K562 (cell line): ENCODE measurements around the gene MYOM1. TPM values are rescaled to one million over a fixed set of nuclear protein-coding genes. Genes with fewer than 3 reads are reported as not detected.

Experiments used
- ATF1 ChIP-seq, 2 experiments: fragments of 450-650 bp in 1 of 2; IDR thresholded peaks; 2 replicates each; pipeline ENCODE4 v1.6.1; 2016; ENCODE audit warnings: missing compliant biosample characterization in 1 of 2, missing genetic modification characterization in 1 of 2
- FOXK2 ChIP-seq, 2 experiments: fragments of 450-650 bp; IDR thresholded peaks in 1 of 2; conservative IDR thresholded peaks in 1 of 2; 2 replicates each; pipeline ENCODE4 v1.6.1; 2016; ENCODE audit warnings: low read depth in 2 of 2, mild to moderate bottlenecking in 1 of 2
- MCM5 ChIP-seq: fragments of 450-650 bp; IDR thresholded peaks from 2 replicates; pipeline ENCODE4 v1.6.1; 2016; ENCODE audit warnings: low read depth
- MYC ChIP-seq, 2 experiments: fragments of 250-450 bp in 1 of 2; sonication (Bioruptor Pico) in 1 of 2; IDR thresholded peaks; 2 replicates each; pipeline versions ENCODE4 v1.5.1 to v1.6.1; 2012 to 2021; ENCODE audit warnings: low read depth in 2 of 2, borderline replicate concordance in 1 of 2, improper control_type of control experiment in 1 of 2, low read length in 1 of 2, mild to moderate bottlenecking in 1 of 2, moderate library complexity in 1 of 2
- NCOA2 ChIP-seq, 2 experiments: fragments of 450-650 bp; IDR thresholded peaks; 2 replicates each; pipeline ENCODE4 v1.6.1; 2018; ENCODE audit warnings: mild to moderate bottlenecking in 2 of 2, moderate library complexity in 1 of 2; ENCODE audit not compliant: partially characterized antibody in 2 of 2
- PBX2 ChIP-seq, 2 experiments: IDR thresholded peaks in 1 of 2; conservative IDR thresholded peaks in 1 of 2; 2 replicates each; pipeline ENCODE4 v1.6.1; 2016; ENCODE audit warnings: low read depth in 2 of 2, mild to moderate bottlenecking in 1 of 2, missing compliant biosample characterization in 1 of 2, missing genetic modification characterization in 1 of 2, moderate library complexity in 1 of 2
- POLR2AphosphoS2 ChIP-seq: IDR thresholded peaks from 2 replicates; pipeline ENCODE4 v1.6.1; 2012; ENCODE audit warnings: low read length, improper control_type of control experiment
- SMAD1 ChIP-seq: fragments of 150-350 bp; IDR thresholded peaks from 2 replicates; pipeline ENCODE4 v1.6.1; 2014; ENCODE audit warnings: low read length, low read depth; ENCODE audit not compliant: partially characterized antibody
- SMARCA4 ChIP-seq: fragments of 450-650 bp; IDR thresholded peaks from 2 replicates; pipeline ENCODE4 v1.6.1; 2016
- TAF1 ChIP-seq: IDR thresholded peaks from 2 replicates; pipeline ENCODE4 v1.6.1; 2011; ENCODE audit warnings: mild to moderate bottlenecking, low read length, moderate library complexity; ENCODE audit not compliant: insufficient read depth, control insufficient read depth, severe bottlenecking; ENCODE audit errors: extremely low read depth
- TCF3 ChIP-seq: sonication (generic); formaldehyde crosslinking; IDR thresholded peaks from 2 replicates; pipeline ENCODE4 v1.4.0; 2020; ENCODE audit warnings: mild to moderate bottlenecking, missing genetic modification reagents
- TFE3 ChIP-seq: fragments of 450-650 bp; formaldehyde crosslinking; IDR thresholded peaks from 2 replicates; pipeline ENCODE4 v1.4.0; 2020; ENCODE audit warnings: mild to moderate bottlenecking, mixed read lengths
- TRIM28 ChIP-seq: fragments of 450-650 bp; IDR thresholded peaks from 2 replicates; pipeline ENCODE4 v1.6.1; 2017
- ZNF311 ChIP-seq: fragments of 250-450 bp; sonication (Bioruptor Pico); IDR thresholded peaks from 2 replicates; pipeline ENCODE4 v1.4.0; 2020; ENCODE audit warnings: mild to moderate bottlenecking, moderate library complexity
- ZNF316 ChIP-seq: fragments of 450-650 bp; IDR thresholded peaks from 2 replicates; pipeline ENCODE4 v1.6.1; 2016
- ZNF639 ChIP-seq, 2 experiments: fragments of 200-800 bp in 1 of 2; sonication (Bioruptor generic) in 1 of 2; sonication (generic) in 1 of 2; formaldehyde crosslinking in 1 of 2; IDR thresholded peaks in 1 of 2; conservative IDR thresholded peaks in 1 of 2; 2 replicates each; pipeline versions ENCODE4 v1.5.0 to v1.6.1; 2016 to 2020; ENCODE audit warnings: missing compliant biosample characterization in 1 of 2, missing genetic modification characterization in 1 of 2, missing genetic modification reagents in 1 of 2
- ZNF655 ChIP-seq: fragments of 250-450 bp; sonication (Bioruptor Pico); IDR thresholded peaks from 2 replicates; pipeline ENCODE4 v1.5.0; 2021
- polyA plus RNA-seq, 8 experiments: library from polyadenylated mRNA; depleted of rRNA in 4 of 8; stranded (reverse) in 5 of 8; unstranded in 3 of 8; fragments of >200 nt; fragmentation: Nextera tagmentation in 2 of 8; fragmentation: Illumina TruSeq in 1 of 8; extraction: Ambion mirVana in 2 of 8; extraction: Trizol in 1 of 8; gene quantifications; 2 replicates each; pipeline versions ENCODE4 v1.2.1 to v1.2.3, GENCODE V29; 2011 to 2014; ENCODE audit warnings: inconsistent platforms in 1 of 8, missing spikeins in 1 of 8
- total RNA-seq, 7 experiments: library from RNA; depleted of rRNA in 6 of 7; stranded (reverse); fragments of >200 nt in 6 of 7; fragmentation: Illumina TruSeq in 2 of 7; extraction: Trizol in 2 of 7; gene quantifications; 2 replicates each; pipeline versions ENCODE4 v1.2.1 to v1.2.3, GENCODE V29; 2011 to 2021; ENCODE audit warnings: low replicate concordance in 1 of 7

Gene MYOM1
- total and polyA plus RNA-seq, 9 of the 15 experiments (the other 6 are each of a cell fraction or from before 2014, with no cell fraction given), result 0.01 to 0.62 (median 0.25) TPM

GRCh38 chr18:3213300-3214059, 6.3 kb downstream of the MYOM1 start (continued):
- TF ChIP-seq TCF3 (CRISPR knock-in tag) (0 out of 2 replicates have a peak, but pooled peaks have one; percentile 9), ZNF316 (peak; percentile 73), TFE3 (CRISPR knock-in tag) (peak; percentile 34; the same call in 1 of the 2 replicates), NCOA2 (IDR thresholded peaks at IDR 0.05; ENCODE audit: partially characterized antibody in 2 of 2) (no peak), ZNF311 (CRISPR knock-in tag) (peak; percentile 56; the same call in 1 of the 2 replicates), ATF1 (CRISPR knock-in tag; IDR thresholded peaks at IDR 0.05) (no peak), ATF1 (tag; IDR thresholded peaks at IDR 0.05) (peak; percentile 41; the same call in 1 of the 2 replicates), PBX2 (CRISPR knock-in tag; IDR thresholded peaks at IDR 0.05; ENCODE audit: low read depth) (no peak), PBX2 (tag; conservative IDR thresholded peaks at IDR 0.05; ENCODE audit: low read depth) (0 out of 2 replicates have a peak, but pooled peaks have one; percentile 13), MCM5 (no peak), ZNF639 (CRISPR knock-in tag; conservative IDR thresholded peaks at IDR 0.05 in 1 of 2, IDR thresholded peaks at IDR 0.05 in 1 of 2) (peak in 1 of 2 experiments; percentile 63; a peak in 1 of 4 replicates), MYC (IDR thresholded peaks at IDR 0.05; ENCODE audit: low read depth, low read length) (0 out of 2 replicates have a peak, but pooled peaks have one; percentile 13), MYC (CRISPR knock-in tag; IDR thresholded peaks at IDR 0.05; ENCODE audit: borderline replicate concordance, low read depth) (no peak), FOXK2 (conservative IDR thresholded peaks at IDR 0.05 in 1 of 2, IDR thresholded peaks at IDR 0.05 in 1 of 2; ENCODE audit: low read depth in 2 of 2) (no peak), TAF1 (no peak), ZNF655 (CRISPR knock-in tag) (no peak), POLR2AphosphoS2 (no peak), SMAD1 (no peak), TRIM28 (0 out of 2 replicates have a peak, but pooled peaks have one; percentile 31), SMARCA4 (peak; percentile 59; the same call in 1 of the 2 replicates)
